ENCODE measurements around the gene SYCE1. TPM values are rescaled to one million over a fixed set of nuclear protein-coding genes. Genes with fewer than 3 reads are reported as not detected.

The SYCE1 gene
- total and polyA plus RNA-seq, 4 donors: 0.33 to 5.4 (median 2.1) TPM; not detected in 1

DNA sequence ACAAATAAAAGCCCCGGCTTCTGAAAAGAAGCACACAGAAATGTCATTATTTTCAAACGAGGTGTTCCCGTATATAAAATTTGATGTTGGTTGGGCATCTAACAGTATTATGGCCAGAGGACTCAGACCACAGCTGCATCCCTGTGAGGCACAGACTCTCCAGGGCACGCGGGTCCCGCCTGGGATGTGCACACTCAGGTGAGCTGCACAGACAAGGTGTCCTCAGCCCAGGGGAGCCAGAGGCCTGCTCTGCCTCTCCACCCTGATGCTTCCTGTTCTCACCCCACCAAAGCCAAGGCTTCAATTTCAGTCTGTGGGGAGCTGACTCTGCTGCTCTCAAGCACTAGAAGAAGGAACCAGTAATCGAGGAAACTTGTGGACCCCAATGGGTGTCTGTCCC, 39.9 kb downstream of the SYCE1 start:
- TF ChIP-seq RAD21 (IDR thresholded peaks at IDR 0.05): no peak
- TF ChIP-seq, protein P1, sequence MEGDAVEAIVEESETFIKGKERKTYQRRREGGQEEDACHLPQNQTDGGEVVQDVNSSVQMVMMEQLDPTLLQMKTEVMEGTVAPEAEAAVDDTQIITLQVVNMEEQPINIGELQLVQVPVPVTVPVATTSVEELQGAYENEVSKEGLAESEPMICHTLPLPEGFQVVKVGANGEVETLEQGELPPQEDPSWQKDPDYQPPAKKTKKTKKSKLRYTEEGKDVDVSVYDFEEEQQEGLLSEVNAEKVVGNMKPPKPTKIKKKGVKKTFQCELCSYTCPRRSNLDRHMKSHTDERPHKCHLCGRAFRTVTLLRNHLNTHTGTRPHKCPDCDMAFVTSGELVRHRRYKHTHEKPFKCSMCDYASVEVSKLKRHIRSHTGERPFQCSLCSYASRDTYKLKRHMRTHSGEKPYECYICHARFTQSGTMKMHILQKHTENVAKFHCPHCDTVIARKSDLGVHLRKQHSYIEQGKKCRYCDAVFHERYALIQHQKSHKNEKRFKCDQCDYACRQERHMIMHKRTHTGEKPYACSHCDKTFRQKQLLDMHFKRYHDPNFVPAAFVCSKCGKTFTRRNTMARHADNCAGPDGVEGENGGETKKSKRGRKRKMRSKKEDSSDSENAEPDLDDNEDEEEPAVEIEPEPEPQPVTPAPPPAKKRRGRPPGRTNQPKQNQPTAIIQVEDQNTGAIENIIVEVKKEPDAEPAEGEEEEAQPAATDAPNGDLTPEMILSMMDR (IDR thresholded peaks at IDR 0.05; ENCODE audit: low read depth, low read length, missing input control): no peak
- TF ChIP-seq FOXA1 (IDR thresholded peaks at IDR 0.05): no peak
- peaks cover 4 to 45% (median 25%) of the 10 kb centered on the region in 4 donors for H3K4me1 ChIP-seq (ENCODE audit: control insufficient read depth in 4 of 4, insufficient read depth in 4 of 4, low read length in 3 of 4)
- no peak for DNase-seq (ENCODE audit: low spot score)
- 40% methylated on average over 7 of the region's 7 CpGs for WGBS
- H3K27ac ChIP-seq (ENCODE audit: low read depth in 1 of 2, low read length in 2 of 2): peak overlapping the region; percentile 55 to 81
- no peaks in the 10 kb centered on the region for H3K27me3 ChIP-seq (ENCODE audit: control insufficient read depth in 4 of 4, insufficient read depth in 4 of 4, low read length in 3 of 4)
- peaks cover 0 to 5% (median 2%) of the 10 kb centered on the region in 4 donors for H3K9me3 ChIP-seq (ENCODE audit: control insufficient read depth in 4 of 4, low read length in 3 of 4)
- peak overlapping the region in 1 of 2 donors; percentile 92 for H3K9ac ChIP-seq (ENCODE audit: low read depth in 1 of 2, low read length in 2 of 2)
- peak overlapping the region; percentile 21 to 57 (median 44) for H3K4me3 ChIP-seq (ENCODE audit: low read depth in 1 of 3, low read length in 3 of 3)
- peaks cover 0 to 12% (median 2%) of the 10 kb centered on the region in 4 donors for H3K36me3 ChIP-seq (ENCODE audit: control insufficient read depth in 4 of 4, insufficient read depth in 3 of 4, low read depth in 1 of 4, low read length in 3 of 4)

DNA sequence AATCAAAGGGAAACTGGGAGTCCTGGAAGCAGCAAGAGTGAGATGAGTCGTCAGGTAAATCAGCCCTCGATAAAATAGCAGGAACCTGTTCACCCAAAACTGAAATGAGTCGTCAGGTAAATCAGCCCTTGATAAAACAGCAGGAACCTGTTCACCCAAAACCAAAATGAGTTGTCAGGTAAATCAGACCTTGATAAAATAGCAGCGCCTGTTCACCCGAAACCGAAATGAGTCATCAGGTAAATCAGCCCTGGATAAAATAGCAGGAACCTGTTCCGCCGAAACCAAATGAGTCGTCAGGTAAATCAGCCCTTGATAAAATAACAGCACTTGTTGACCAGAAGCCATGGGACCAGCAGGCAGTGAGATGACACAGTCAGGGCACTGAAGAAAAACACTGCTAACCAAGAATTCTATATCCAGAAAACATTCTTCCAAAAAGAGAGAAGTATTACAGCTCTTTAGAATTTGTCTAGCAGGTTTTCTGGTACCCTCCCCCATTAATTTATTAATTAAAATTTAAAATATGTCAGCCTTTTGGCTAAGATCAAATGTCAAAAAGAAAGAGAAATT, 41.7 kb downstream of the SYCE1 start:
- no peak for DNase-seq (ENCODE audit: low spot score)
- WGBS: 81% methylated on average over 9 of the region's 9 CpGs
- peak overlapping the region; percentile 6 to 49 for H3K27ac ChIP-seq (ENCODE audit: low read depth in 1 of 2, low read length in 2 of 2)
- no peak for TF ChIP-seq RAD21 (IDR thresholded peaks at IDR 0.05)
- TF ChIP-seq, protein P2, sequence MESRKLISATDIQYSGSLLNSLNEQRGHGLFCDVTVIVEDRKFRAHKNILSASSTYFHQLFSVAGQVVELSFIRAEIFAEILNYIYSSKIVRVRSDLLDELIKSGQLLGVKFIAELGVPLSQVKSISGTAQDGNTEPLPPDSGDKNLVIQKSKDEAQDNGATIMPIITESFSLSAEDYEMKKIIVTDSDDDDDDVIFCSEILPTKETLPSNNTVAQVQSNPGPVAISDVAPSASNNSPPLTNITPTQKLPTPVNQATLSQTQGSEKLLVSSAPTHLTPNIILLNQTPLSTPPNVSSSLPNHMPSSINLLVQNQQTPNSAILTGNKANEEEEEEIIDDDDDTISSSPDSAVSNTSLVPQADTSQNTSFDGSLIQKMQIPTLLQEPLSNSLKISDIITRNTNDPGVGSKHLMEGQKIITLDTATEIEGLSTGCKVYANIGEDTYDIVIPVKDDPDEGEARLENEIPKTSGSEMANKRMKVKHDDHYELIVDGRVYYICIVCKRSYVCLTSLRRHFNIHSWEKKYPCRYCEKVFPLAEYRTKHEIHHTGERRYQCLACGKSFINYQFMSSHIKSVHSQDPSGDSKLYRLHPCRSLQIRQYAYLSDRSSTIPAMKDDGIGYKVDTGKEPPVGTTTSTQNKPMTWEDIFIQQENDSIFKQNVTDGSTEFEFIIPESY (IDR thresholded peaks at IDR 0.05): no peak
- TF ChIP-seq TAF1 (conservative IDR thresholded peaks at IDR 0.05): no peak
- TF ChIP-seq, protein P1 (IDR thresholded peaks at IDR 0.05; ENCODE audit: low read depth, low read length, missing input control): no peak
- TF ChIP-seq YY1 (IDR thresholded peaks at IDR 0.05): no peak
- TF ChIP-seq GABPA (IDR thresholded peaks at IDR 0.05 in 1 of 2, conservative IDR thresholded peaks at IDR 0.05 in 1 of 2): no peak
- TF ChIP-seq HNF4A (conservative IDR thresholded peaks at IDR 0.05): no peak
- no peak overlapping the region for H3K9ac ChIP-seq (ENCODE audit: low read depth in 1 of 2, low read length in 2 of 2)
- no peaks in the 10 kb centered on the region for H3K27me3 ChIP-seq (ENCODE audit: control insufficient read depth in 4 of 4, insufficient read depth in 4 of 4, low read length in 3 of 4)
- peaks cover 0 to 5% (median 2%) of the 10 kb centered on the region in 4 donors for H3K9me3 ChIP-seq (ENCODE audit: control insufficient read depth in 4 of 4, low read length in 3 of 4)
- H3K4me1 ChIP-seq (ENCODE audit: control insufficient read depth in 4 of 4, insufficient read depth in 4 of 4, low read length in 3 of 4): peaks cover 0 to 46% (median 25%) of the 10 kb centered on the region in 4 donors
- peaks cover 0 to 4% (median 0%) of the 10 kb centered on the region in 4 donors for H3K36me3 ChIP-seq (ENCODE audit: control insufficient read depth in 4 of 4, insufficient read depth in 3 of 4, low read depth in 1 of 4, low read length in 3 of 4)
- peak overlapping the region in 2 of 3 donors; percentile 44 to 49 for H3K4me3 ChIP-seq (ENCODE audit: low read depth in 1 of 3, low read length in 3 of 3)

DNA sequence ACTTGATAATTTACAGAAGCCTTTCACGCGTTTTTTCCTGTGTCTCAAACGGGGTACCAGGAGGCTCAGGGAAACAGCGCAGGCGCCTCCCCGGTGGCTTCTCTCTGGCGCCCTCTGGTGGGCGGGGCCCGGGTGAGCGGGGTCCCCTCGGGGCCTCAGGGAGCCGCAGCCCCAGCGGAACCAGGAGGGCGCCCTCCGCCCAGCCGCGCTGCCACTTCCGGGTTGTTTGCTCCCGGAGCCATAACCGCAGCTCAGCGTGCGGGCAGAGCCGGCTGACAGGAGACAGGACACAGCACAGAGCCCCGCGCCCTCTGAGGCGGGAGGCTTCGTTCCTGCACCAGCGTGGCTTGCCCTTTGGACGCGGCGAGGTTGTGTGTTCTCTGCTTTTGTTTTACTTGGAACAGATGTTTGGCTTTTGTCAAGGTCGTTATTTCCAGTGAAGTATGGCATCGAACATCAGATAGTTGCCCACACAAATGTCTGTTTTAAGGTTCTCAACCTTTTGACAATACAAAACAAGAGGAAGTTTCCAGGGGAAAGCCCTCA, 45.1 kb downstream of the SYCE1 start:
- peaks cover 2 to 32% (median 14%) of the 10 kb centered on the region in 4 donors for H3K4me1 ChIP-seq (ENCODE audit: control insufficient read depth in 4 of 4, insufficient read depth in 4 of 4, low read length in 3 of 4)
- peak overlapping the region; percentile 80 to 92 for H3K27ac ChIP-seq (ENCODE audit: low read depth in 1 of 2, low read length in 2 of 2)
- H3K36me3 ChIP-seq (ENCODE audit: control insufficient read depth in 4 of 4, insufficient read depth in 3 of 4, low read depth in 1 of 4, low read length in 3 of 4): peaks cover 0 to 4% (median 0%) of the 10 kb centered on the region in 4 donors
- H3K9ac ChIP-seq (ENCODE audit: low read depth in 1 of 2, low read length in 2 of 2): peak overlapping the region; percentile 39 to 71
- peaks cover 0 to 10% (median 2%) of the 10 kb centered on the region in 4 donors for H3K9me3 ChIP-seq (ENCODE audit: control insufficient read depth in 4 of 4, low read length in 3 of 4)
- H3K4me3 ChIP-seq (ENCODE audit: low read depth in 1 of 3, low read length in 3 of 3): peak overlapping the region; percentile 27 to 64 (median 29)
- H3K27me3 ChIP-seq (ENCODE audit: control insufficient read depth in 4 of 4, insufficient read depth in 4 of 4, low read length in 3 of 4): no peaks in the 10 kb centered on the region
- 2% methylated on average over 33 of the region's 33 CpGs for WGBS
- peak; percentile 85 for DNase-seq (ENCODE audit: low spot score)
- TF ChIP-seq, protein P3, sequence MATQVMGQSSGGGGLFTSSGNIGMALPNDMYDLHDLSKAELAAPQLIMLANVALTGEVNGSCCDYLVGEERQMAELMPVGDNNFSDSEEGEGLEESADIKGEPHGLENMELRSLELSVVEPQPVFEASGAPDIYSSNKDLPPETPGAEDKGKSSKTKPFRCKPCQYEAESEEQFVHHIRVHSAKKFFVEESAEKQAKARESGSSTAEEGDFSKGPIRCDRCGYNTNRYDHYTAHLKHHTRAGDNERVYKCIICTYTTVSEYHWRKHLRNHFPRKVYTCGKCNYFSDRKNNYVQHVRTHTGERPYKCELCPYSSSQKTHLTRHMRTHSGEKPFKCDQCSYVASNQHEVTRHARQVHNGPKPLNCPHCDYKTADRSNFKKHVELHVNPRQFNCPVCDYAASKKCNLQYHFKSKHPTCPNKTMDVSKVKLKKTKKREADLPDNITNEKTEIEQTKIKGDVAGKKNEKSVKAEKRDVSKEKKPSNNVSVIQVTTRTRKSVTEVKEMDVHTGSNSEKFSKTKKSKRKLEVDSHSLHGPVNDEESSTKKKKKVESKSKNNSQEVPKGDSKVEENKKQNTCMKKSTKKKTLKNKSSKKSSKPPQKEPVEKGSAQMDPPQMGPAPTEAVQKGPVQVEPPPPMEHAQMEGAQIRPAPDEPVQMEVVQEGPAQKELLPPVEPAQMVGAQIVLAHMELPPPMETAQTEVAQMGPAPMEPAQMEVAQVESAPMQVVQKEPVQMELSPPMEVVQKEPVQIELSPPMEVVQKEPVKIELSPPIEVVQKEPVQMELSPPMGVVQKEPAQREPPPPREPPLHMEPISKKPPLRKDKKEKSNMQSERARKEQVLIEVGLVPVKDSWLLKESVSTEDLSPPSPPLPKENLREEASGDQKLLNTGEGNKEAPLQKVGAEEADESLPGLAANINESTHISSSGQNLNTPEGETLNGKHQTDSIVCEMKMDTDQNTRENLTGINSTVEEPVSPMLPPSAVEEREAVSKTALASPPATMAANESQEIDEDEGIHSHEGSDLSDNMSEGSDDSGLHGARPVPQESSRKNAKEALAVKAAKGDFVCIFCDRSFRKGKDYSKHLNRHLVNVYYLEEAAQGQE (IDR thresholded peaks at IDR 0.05): peak; percentile 47
- peak; percentile 31 to 61 for TF ChIP-seq EGR1 (IDR thresholded peaks at IDR 0.05; ENCODE audit: low read depth in 2 of 2)
- peak; percentile 90 for TF ChIP-seq HNF4G (IDR thresholded peaks at IDR 0.05)
- peak; percentile 29 to 81 for TF ChIP-seq GABPA (IDR thresholded peaks at IDR 0.05 in 1 of 2, conservative IDR thresholded peaks at IDR 0.05 in 1 of 2)
- peak; percentile 86 for TF ChIP-seq YY1 (IDR thresholded peaks at IDR 0.05)
- no peak for TF ChIP-seq FOXA2 (IDR thresholded peaks at IDR 0.05)
- peak; percentile 72 to 81 for TF ChIP-seq RAD21 (IDR thresholded peaks at IDR 0.05)
- peak; percentile 69 for TF ChIP-seq TAF1 (conservative IDR thresholded peaks at IDR 0.05)
- no peak for TF ChIP-seq NR2F2 (IDR thresholded peaks at IDR 0.05)
- TF ChIP-seq JUND (IDR thresholded peaks at IDR 0.05): peak in 1 of 2 donors; percentile 45
- TF ChIP-seq FOXA1 (IDR thresholded peaks at IDR 0.05): no peak

Data from liver (tissue), 9 donors.